Skin of body (tissue), 2 donors: Measurements from ENCODE around the gene LTV1. TPM values are rescaled to one million over a fixed set of nuclear protein-coding genes. Genes with fewer than 3 reads are reported as not detected.
"Not testable (repeated sequence)": the region's sequence is repeated elsewhere in the genome, so short reads cannot be mapped to it uniquely, and the experiment has no call there.

Experiments
- DNase-seq: peaks from one replicate; lab custom pipeline; 2025; lab: John Stamatoyannopoulos, UW
- total RNA-seq: library from RNA; depleted of rRNA; stranded (reverse); fragments of >200 nt; gene quantifications from one replicate; pipeline ENCODE4 v1.2.3, GENCODE V29; 2014

The LTV1 gene
- total RNA-seq = 26.5 TPM

GRCh38 chr6:143842902-143843676 is at the start of gene LTV1:
LTV1 (plus strand) TSS chr6:143843338; CDS start chr6:143843478, 140 bp downstream.
- DNase-seq = peak; percentile 98

- DNase-seq = not testable (repeated sequence)
These were observed 46.6 kb upstream of the LTV1 start for GRCh38 chr6:143796551-143796950.

GRCh38 chr6:143798487-143798886 is 44.7 kb upstream of the LTV1 start:
- DNase-seq = not testable (repeated sequence)

- no peak for DNase-seq
These were observed 40.1 kb upstream of the LTV1 start for GRCh38 chr6:143802833-143803565.

- DNase-seq = no peak
These were observed 39.2 kb upstream of the LTV1 start for GRCh38 chr6:143803769-143804568.

GRCh38 chr6:143804835-143805239 is 38.3 kb upstream of the LTV1 start:
- no peak for DNase-seq

- DNase-seq = no peak
These were observed 36.6 kb upstream of the LTV1 start for GRCh38 chr6:143806282-143807102.

GRCh38 chr6:143807103-143807772 is 35.9 kb upstream of the LTV1 start:
- DNase-seq = no peak

- DNase-seq = no peak
These were observed 32.4 kb upstream of the LTV1 start for GRCh38 chr6:143810745-143811144.

GRCh38 chr6:143811501-143812157 is 31.5 kb upstream of the LTV1 start:
- DNase-seq = peak; percentile 58

GRCh38 chr6:143817621-143818020 is 25.5 kb upstream of the LTV1 start:
- DNase-seq = no peak

GRCh38 chr6:143821359-143821758 is 21.8 kb upstream of the LTV1 start:
- DNase-seq = no peak

- DNase-seq = no peak
These were observed 20.5 kb upstream of the LTV1 start for GRCh38 chr6:143822584-143823024.

- no peak for DNase-seq
These were observed 19.6 kb upstream of the LTV1 start for GRCh38 chr6:143823548-143823947.

GRCh38 chr6:143828572-143828971 is 14.6 kb upstream of the LTV1 start:
- DNase-seq = no peak

GRCh38 chr6:143836150-143836549 is 7.0 kb upstream of the LTV1 start:
- DNase-seq = no peak

GRCh38 chr6:143838395-143838794 is 4.7 kb upstream of the LTV1 start:
- no peak for DNase-seq

- DNase-seq = no peak
These were observed 3.9 kb upstream of the LTV1 start for GRCh38 chr6:143839196-143839595.

GRCh38 chr6:143840595-143841265 is 2.4 kb upstream of the LTV1 start:
- DNase-seq = no peak
